AG04449 (cell line): ENCODE measurements around the gene MT1B.

Experiments used
- CTCF ChIA-PET: fragments of 350-600 bp; formaldehyde crosslinking; extraction: SDS; loops from one replicate; lab custom pipeline; 2021; ENCODE audit warnings: antibody characterized with exemption; lab: Yijun Ruan, JAX
- POLR2A ChIA-PET: fragments of 400-600, 350-600 bp; formaldehyde crosslinking; extraction: SDS; loops from one replicate; lab custom pipeline; 2020; ENCODE audit warnings: antibody characterized with exemption, inconsistent platforms; lab: Yijun Ruan, JAX
- DNase-seq: peaks from one replicate; pipeline ENCODE4 v3.0.0-alpha.2; 2010; ENCODE audit warnings: low read depth, low spot score
- H3K4me3 ChIP-seq: 2 replicates; pipeline ENCODE4 v1.5.1; 2011; ENCODE audit warnings: low read depth, mild to moderate bottlenecking, control low read depth, low read length
- CTCF ChIP-seq: IDR thresholded peaks from one replicate; pipeline ENCODE4 v1.5.1; 2011; ENCODE audit warnings: mild to moderate bottlenecking, moderate library complexity, low read length, control low read depth, inconsistent platforms; ENCODE audit not compliant: insufficient read depth; ENCODE audit errors: missing control alignments

MT1B gene

GRCh38 chr16:56684926-56685590, 33.4 kb downstream of the MT1B start:
- CTCF ChIA-PET, result interaction anchor here (0.9 to 4.2 kb wide), 4 partner anchors 13 to 171 kb away, joined by 3 to 32 read pairs (median 4); no protein-coding TSS in a partner anchor
- TF ChIP-seq CTCF, result no peak
- no peak for DNase-seq
- H3K4me3 ChIP-seq, result no peak overlapping the region
- POLR2A ChIA-PET, result interaction anchor here (4.6 kb wide), 1 partner anchor 59 kb away, joined by 25 read pairs; the partner anchor contains the start of gene MT1E

GRCh38 chr16:56686758-56687157, 35.1 kb downstream of the MT1B start:
- CTCF ChIA-PET, result no interaction called here
- POLR2A ChIA-PET, result no interaction called here
- H3K4me3 ChIP-seq, result no peak overlapping the region
- TF ChIP-seq CTCF, result no peak
- DNase-seq, result no peak

GRCh38 chr16:56688762-56689161, 37.1 kb downstream of the MT1B start:
- ChIA-PET POLR2A (no interaction called here), CTCF (interaction anchor here (1.2 to 2.6 kb wide), 3 partner anchors 13 to 111 kb away, joined by 3 to 20 read pairs (median 4); no protein-coding TSS in a partner anchor)
- no peak overlapping the region for H3K4me3 ChIP-seq
- TF ChIP-seq CTCF, result no peak
- no peak for DNase-seq

GRCh38 chr16:56689171-56689570, 37.5 kb downstream of the MT1B start:
- ChIA-PET CTCF (interaction anchor here (1.2 to 2.6 kb wide), 3 partner anchors 12 to 112 kb away, joined by 3 to 20 read pairs (median 4); no protein-coding TSS in a partner anchor), POLR2A (no interaction called here)
- no peak for TF ChIP-seq CTCF
- no peak for DNase-seq
- no peak overlapping the region for H3K4me3 ChIP-seq

GRCh38 chr16:56690420-56691122, 38.9 kb downstream of the MT1B start:
- ChIA-PET CTCF (interaction anchor here (1.1 to 2.6 kb wide), 2 partner anchors 11 to 85 kb away, joined by 3 to 20 read pairs; no protein-coding TSS in a partner anchor), POLR2A (no interaction called here)
- TF ChIP-seq CTCF, result no peak
- H3K4me3 ChIP-seq, result no peak overlapping the region
- DNase-seq, result no peak

GRCh38 chr16:56691885-56692284, 40.2 kb downstream of the MT1B start:
- DNase-seq, result no peak
- POLR2A ChIA-PET, result no interaction called here
- CTCF ChIA-PET, result interaction anchor here (1.1 to 3.4 kb wide), 2 partner anchors 8 to 10 kb away, joined by 3 to 18 read pairs; no protein-coding TSS in a partner anchor
- no peak for TF ChIP-seq CTCF
- H3K4me3 ChIP-seq, result no peak overlapping the region
